Astrocyte of the cerebellum (primary cell): ENCODE measurements around the gene WNT3.

Experiments
- DNase-seq: peaks from one replicate; pipeline ENCODE4 v3.0.0-alpha.2; 2011; ENCODE audit warnings: low read depth
- H3K4me3 ChIP-seq: 2 replicates; pipeline ENCODE4 v1.5.1; 2011; ENCODE audit warnings: mild to moderate bottlenecking, low read depth, low read length, moderate library complexity
- in situ Hi-C: cut with HindIII; loops from 2 replicates; pipeline ENCODE4 v1.10.0; 2017; ENCODE audit warnings: low sequenced_read_pairs
- TF ChIP-seq, protein P1 (sequence below): IDR thresholded peaks from 2 replicates; pipeline ENCODE4 v1.5.1; 2012; ENCODE audit warnings: low read length, low read depth, moderate library complexity, mild to moderate bottlenecking; ENCODE audit errors: missing control alignments

The WNT3 gene

DNA sequence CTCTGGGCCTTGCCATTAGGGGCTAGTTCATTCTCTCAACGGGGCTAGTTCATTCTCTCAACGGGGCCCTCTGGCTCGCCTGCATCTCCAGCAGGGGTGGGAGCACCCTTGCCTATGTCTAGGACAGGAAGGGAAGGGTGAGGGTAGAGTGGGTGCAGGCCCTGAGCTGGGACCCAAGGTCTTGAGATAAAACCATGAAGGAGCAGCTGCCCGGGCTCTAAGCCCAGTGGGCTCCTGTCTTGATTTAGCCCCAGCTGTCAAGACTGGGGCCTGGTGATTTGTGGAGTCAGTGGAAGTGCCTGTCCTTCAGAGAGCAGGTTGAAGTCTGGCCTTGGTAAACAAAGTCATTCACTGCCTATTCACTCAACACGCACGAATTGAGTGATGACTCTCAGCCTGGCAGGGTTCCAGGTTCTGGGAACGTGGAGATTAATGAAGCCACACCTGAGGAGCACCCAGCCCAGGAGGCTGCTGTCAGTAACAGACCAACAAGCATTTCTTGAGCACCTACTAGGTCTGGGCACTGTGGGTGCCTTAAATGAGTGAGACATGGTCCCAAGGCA lies 35.4 kb downstream of the WNT3 start:
- no peak for DNase-seq
- H3K4me3 ChIP-seq = no peak overlapping the region
- TF ChIP-seq, protein P1, sequence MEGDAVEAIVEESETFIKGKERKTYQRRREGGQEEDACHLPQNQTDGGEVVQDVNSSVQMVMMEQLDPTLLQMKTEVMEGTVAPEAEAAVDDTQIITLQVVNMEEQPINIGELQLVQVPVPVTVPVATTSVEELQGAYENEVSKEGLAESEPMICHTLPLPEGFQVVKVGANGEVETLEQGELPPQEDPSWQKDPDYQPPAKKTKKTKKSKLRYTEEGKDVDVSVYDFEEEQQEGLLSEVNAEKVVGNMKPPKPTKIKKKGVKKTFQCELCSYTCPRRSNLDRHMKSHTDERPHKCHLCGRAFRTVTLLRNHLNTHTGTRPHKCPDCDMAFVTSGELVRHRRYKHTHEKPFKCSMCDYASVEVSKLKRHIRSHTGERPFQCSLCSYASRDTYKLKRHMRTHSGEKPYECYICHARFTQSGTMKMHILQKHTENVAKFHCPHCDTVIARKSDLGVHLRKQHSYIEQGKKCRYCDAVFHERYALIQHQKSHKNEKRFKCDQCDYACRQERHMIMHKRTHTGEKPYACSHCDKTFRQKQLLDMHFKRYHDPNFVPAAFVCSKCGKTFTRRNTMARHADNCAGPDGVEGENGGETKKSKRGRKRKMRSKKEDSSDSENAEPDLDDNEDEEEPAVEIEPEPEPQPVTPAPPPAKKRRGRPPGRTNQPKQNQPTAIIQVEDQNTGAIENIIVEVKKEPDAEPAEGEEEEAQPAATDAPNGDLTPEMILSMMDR = no peak
- in situ Hi-C loops = no loop called here

DNA sequence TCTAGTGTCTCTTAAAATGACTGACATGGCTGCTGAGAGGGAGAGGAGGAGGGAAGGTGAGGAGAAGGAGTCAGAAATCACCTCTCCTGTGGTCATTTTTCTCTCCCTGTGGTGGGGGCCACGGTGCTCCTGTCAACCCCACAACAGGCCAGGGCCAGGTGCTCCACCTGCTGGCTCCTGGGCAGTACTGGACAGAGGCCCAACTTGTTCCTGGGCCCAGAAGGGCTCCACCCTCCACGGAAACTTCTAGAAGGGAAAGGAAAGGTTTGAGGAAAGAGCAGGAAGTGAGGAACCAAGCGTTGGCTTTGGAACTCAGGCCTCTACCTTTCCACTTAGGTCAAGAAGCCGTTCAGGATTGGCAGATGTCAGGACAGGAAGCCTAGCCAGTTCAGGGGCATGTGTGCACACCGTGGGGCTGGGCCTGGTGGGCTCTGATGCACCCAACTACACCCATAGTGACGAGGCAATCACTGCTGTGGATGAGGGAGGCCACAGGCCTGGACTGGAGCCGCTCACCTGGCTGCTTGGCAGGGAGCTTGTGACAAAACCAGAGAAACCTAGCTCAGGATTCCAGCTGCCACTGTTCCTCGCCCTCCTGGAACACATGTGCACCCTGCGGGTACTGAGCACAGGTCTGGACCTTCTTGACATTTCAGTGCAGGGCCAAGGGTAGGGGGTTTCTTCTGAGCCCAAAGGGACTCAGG lies 36.1 kb downstream of the WNT3 start:
- in situ Hi-C loops = no loop called here
- TF ChIP-seq, protein P1 = peak; percentile 71

DNA sequence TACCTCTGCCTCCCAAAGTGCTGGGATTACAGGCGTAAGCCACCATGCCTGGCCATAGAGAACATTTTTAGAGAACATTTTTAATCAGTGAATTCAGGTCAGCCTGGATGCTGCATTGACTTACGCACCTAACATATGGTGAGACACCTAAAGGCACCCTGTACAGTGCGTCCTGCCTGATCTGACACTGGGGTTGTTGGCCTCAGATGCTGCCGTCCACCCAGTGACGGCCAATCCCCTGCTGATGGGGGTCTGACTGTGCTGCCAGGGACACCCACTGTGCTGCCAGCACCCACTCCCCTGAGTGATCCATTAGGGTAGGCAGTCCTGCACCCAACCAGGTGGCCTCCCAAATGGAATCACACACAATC lies 38.5 kb downstream of the WNT3 start:
- in situ Hi-C loops = no loop called here

More for the DNA sequence above, 36.1 kb downstream of the WNT3 start:
- no peak for DNase-seq
- H3K4me3 ChIP-seq = no peak overlapping the region

DNA sequence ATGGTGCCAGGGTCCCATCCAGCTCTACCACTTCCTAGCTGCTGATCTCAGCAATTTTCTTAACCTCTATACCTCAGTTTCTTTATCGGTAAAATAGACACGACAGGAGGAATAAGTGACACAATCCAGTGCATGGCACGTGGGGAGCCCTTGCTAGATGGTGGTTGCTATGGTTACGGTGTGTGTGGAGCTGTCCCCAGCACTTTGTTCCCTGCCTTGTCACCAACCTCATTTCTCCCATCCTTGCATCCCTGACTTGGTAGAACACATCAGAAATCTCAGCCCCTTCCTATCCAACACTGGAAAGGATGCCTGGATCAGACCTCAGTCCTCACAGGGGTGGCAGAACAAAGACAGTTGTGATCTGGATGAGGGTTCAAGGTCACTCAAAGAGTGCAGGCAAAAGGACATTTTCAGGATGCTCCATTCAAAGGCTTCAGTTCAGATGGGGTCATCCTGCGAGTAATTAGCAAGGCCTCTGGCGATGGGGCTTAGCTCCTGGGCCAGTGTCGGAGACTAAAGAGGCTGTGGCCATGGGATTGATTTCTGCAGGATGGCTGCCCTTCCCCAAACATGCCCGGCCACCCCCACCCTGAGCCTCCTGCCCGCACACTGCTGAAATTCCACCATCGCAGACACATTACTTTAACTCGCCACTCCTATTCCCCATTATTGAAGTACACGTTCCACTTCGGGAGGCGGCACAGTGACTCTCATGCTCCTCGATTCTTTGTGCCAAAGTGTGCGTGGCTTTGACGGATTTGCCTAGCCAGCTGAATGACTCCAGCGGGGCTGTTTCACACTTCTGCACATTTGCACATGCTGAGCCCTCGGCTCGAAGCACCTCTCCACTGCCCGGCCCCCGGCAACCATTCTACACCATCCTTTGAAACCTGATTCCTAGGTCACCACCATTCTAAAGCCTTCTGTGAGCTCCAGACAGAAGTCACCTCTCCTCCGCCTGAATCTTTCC lies 40.3 kb downstream of the WNT3 start:
- TF ChIP-seq, protein P1 = no peak
- in situ Hi-C loops = no loop called here
- no peak overlapping the region for H3K4me3 ChIP-seq
- DNase-seq = no peak

More for the DNA sequence above, 38.5 kb downstream of the WNT3 start:
- DNase-seq = no peak
- no peak overlapping the region for H3K4me3 ChIP-seq
- TF ChIP-seq, protein P1 = no peak

DNA sequence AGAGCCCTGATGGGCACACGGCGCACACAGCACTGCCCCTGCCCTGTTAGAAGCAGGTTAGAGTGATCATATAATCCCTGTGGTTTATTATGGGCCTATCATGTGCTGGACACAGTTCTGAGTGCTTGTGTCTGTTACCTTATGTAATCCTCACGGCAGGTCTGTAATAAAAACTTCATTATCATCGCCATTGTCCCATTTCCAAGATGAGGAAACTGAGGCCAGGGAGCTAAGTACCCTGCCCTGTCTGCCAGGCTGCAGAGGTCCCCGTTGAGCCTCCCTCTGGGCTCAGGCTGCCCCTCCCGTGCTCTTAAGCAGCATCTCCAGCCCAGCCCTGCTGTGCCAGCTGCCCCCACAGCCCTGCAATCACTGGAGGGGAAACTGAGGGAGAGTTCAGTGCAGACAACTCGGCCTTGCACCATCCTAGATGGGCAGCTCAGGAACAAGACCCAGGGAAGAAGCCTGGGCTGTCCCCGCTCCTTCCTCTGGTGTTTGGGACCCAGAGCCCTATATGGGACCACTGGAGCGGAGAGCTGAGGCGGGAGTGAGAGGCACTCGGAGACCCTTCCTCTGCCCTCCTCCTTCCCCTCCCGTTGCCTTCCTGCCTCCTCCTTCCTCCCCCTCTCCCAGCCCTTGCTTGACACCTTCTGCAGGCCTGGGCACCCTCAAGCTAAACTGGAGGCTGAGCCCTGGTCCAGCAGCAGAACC lies 42.0 kb downstream of the WNT3 start:
- no peak overlapping the region for H3K4me3 ChIP-seq
- TF ChIP-seq, protein P1 = no peak
- no peak for DNase-seq
- in situ Hi-C loops = no loop called here
